H1 (cell line): Measurements from ENCODE around the gene HKDC1. TPM values are rescaled to one million over a fixed set of nuclear protein-coding genes. Genes with fewer than 3 reads are reported as not detected.

Experiments used
- CTCF ChIA-PET: fragments of 300-600 bp; sonication (Branson Sonifier 250); formaldehyde crosslinking; loops from one replicate; lab custom pipeline; 2021; ENCODE audit not compliant: partially characterized antibody; lab: Charles Lee
- POLR2A ChIA-PET: fragments of 300-600 bp; sonication (Branson Sonifier 250); formaldehyde crosslinking; loops from one replicate; lab custom pipeline; 2021; ENCODE audit warnings: inconsistent platforms; ENCODE audit not compliant: partially characterized antibody; lab: Charles Lee
- DNase-seq, 2 experiments: peaks; one replicate each; pipeline versions ENCODE4 v3.0.0 to v3.0.0-alpha.2; 2010 to 2022; ENCODE audit warnings: low spot score in 2 of 2, low read depth in 1 of 2, mixed read lengths in 1 of 2
- FAIRE-seq: peaks from 2 replicates; lab custom pipeline; 2011; peaks lifted over from hg19 to GRCh38; lab: Jason Lieb, UNC
- H2AFZ ChIP-seq: 2 replicates; pipeline ENCODE4 v1.8.1; 2012; ENCODE audit warnings: low read length, inconsistent platforms
- H2AK5ac ChIP-seq: 2 replicates; pipeline ENCODE4 v1.6.1; 2013; ENCODE audit warnings: low read depth, low read length
- H2BK120ac ChIP-seq: replicated peaks from 2 replicates; pipeline ENCODE3; 2013; ENCODE audit warnings: low read depth, low read length, inconsistent platforms
- H2BK12ac ChIP-seq: 2 replicates; pipeline ENCODE4 v1.6.1; 2013; ENCODE audit warnings: low read depth, low read length
- H2BK15ac ChIP-seq: 2 replicates; pipeline ENCODE4 v1.6.1; 2013; ENCODE audit warnings: low read length
- H2BK20ac ChIP-seq: 2 replicates; pipeline ENCODE4 v1.6.1; 2013; ENCODE audit warnings: low read length
- H2BK5ac ChIP-seq: 2 replicates; pipeline ENCODE4 v1.6.1; 2013; ENCODE audit warnings: low read depth, low read length
- H3K14ac ChIP-seq: 2 replicates; pipeline ENCODE4 v1.6.1; 2013; ENCODE audit warnings: inconsistent platforms; ENCODE audit not compliant: insufficient read length
- H3K18ac ChIP-seq: 2 replicates; pipeline ENCODE4 v1.6.1; 2013; ENCODE audit warnings: low read length; ENCODE audit errors: extremely low read depth
- H3K23ac ChIP-seq: 2 replicates; pipeline ENCODE4 v1.6.1; 2013; ENCODE audit warnings: inconsistent platforms; ENCODE audit not compliant: insufficient read length
- H3K23me2 ChIP-seq: 2 replicates; pipeline ENCODE4 v1.6.1; 2013; ENCODE audit warnings: low read depth, low read length
- H3K27ac ChIP-seq: 2 replicates; pipeline ENCODE4 v1.6.1; 2011; ENCODE audit warnings: low read depth, low read length, inconsistent platforms
- H3K27me3 ChIP-seq, 4 experiments: replicated peaks in 1 of 4; 1 replicate in 1 of 4; 2 replicates in 3 of 4; pipeline versions ENCODE4 v1.6.1 to v1.8.1; 2011 to 2013; ENCODE audit warnings: low read length in 3 of 4, mild to moderate bottlenecking in 3 of 4, inconsistent platforms in 2 of 4, mixed read lengths in 2 of 4, moderate library complexity in 1 of 4; ENCODE audit not compliant: control insufficient read depth in 3 of 4, insufficient read depth in 3 of 4; ENCODE audit errors: extremely low read depth in 1 of 4
- H3K36me3 ChIP-seq, 4 experiments: 2 replicates each; pipeline versions ENCODE4 v1.6.1 to v1.8.1; 2011 to 2013; ENCODE audit warnings: mild to moderate bottlenecking in 4 of 4, low read length in 3 of 4, moderate library complexity in 2 of 4, control low read depth in 1 of 4, inconsistent platforms in 1 of 4; ENCODE audit not compliant: insufficient read depth in 4 of 4, control insufficient read depth in 2 of 4
- H3K4ac ChIP-seq: replicated peaks from 2 replicates; pipeline ENCODE3; 2013; ENCODE audit warnings: low read length, low read depth, mixed read lengths, inconsistent platforms; ENCODE audit not compliant: insufficient read length
- H3K4me1 ChIP-seq, 4 experiments: replicated peaks in 1 of 4; 1 replicate in 1 of 4; 2 replicates in 3 of 4; pipeline versions ENCODE4 v1.6.1 to v1.8.1; 2011 to 2013; ENCODE audit warnings: low read length in 3 of 4, inconsistent platforms in 2 of 4, mixed read lengths in 1 of 4; ENCODE audit not compliant: insufficient read depth in 4 of 4, control insufficient read depth in 3 of 4
- H3K4me2 ChIP-seq, 2 experiments: 2 replicates each; pipeline versions ENCODE4 v1.6.1 to v1.8.1; 2011 to 2013; ENCODE audit warnings: low read depth in 2 of 2, low read length in 2 of 2, control low read depth in 1 of 2, inconsistent platforms in 1 of 2, mild to moderate bottlenecking in 1 of 2; ENCODE audit not compliant: insufficient read depth in 1 of 2
- H3K4me3 ChIP-seq, 4 experiments: fragments of 200-600, 300-600 bp in 1 of 4; sonication (generic), shearing (Covaris generic), sonication (Bioruptor Twin) in 1 of 4; 2 replicates each; pipeline versions ENCODE4 v1.5.1 to v1.8.1; 2011 to 2016; ENCODE audit warnings: low read length in 4 of 4, low read depth in 3 of 4, control low read depth in 2 of 4, inconsistent platforms in 2 of 4, mild to moderate bottlenecking in 2 of 4, mixed read lengths in 1 of 4, moderate library complexity in 1 of 4; ENCODE audit not compliant: insufficient read depth in 2 of 4; ENCODE audit errors: extremely low read depth in 1 of 4
- H3K56ac ChIP-seq: replicated peaks from 2 replicates; pipeline ENCODE3; 2013; ENCODE audit warnings: low read depth, mild to moderate bottlenecking, mixed read lengths, low read length, inconsistent platforms; ENCODE audit not compliant: insufficient read length
- H3K79me1 ChIP-seq: 2 replicates; pipeline ENCODE4 v1.6.1; 2013; ENCODE audit warnings: low read depth, low read length, control low read depth
- H3K79me2 ChIP-seq, 2 experiments: 2 replicates each; pipeline versions ENCODE4 v1.6.1 to v1.8.1; 2012 to 2013; ENCODE audit warnings: low read length in 2 of 2, mild to moderate bottlenecking in 2 of 2, inconsistent platforms in 1 of 2; ENCODE audit not compliant: insufficient read depth in 2 of 2, control insufficient read depth in 1 of 2
- H3K9ac ChIP-seq, 4 experiments: replicated peaks in 1 of 4; 1 replicate in 1 of 4; 2 replicates in 3 of 4; pipeline versions ENCODE4 v1.6.1 to v1.8.1; 2011 to 2013; ENCODE audit warnings: low read depth in 3 of 4, low read length in 3 of 4, control low read depth in 2 of 4, mild to moderate bottlenecking in 2 of 4, moderate library complexity in 2 of 4, inconsistent platforms in 1 of 4; ENCODE audit errors: extremely low read depth in 1 of 4
- H3K9me3 ChIP-seq, 2 experiments: 2 replicates each; pipeline versions ENCODE4 v1.6.1 to v1.8.1; 2012 to 2013; ENCODE audit warnings: mild to moderate bottlenecking in 2 of 2, moderate library complexity in 2 of 2, control low read depth in 1 of 2, inconsistent platforms in 1 of 2, low read depth in 1 of 2, low read length in 1 of 2, mixed read lengths in 1 of 2; ENCODE audit not compliant: insufficient read depth in 2 of 2
- H4K20me1 ChIP-seq, 2 experiments: replicated peaks in 1 of 2; 2 replicates each; pipeline versions ENCODE3 to v1.8.1; 2011 to 2013; ENCODE audit warnings: inconsistent platforms in 2 of 2, low read length in 2 of 2, mild to moderate bottlenecking in 1 of 2; ENCODE audit not compliant: insufficient read depth in 2 of 2, control insufficient read depth in 1 of 2
- H4K5ac ChIP-seq: 2 replicates; pipeline ENCODE4 v1.6.1; 2013; ENCODE audit warnings: low read length, low read depth, mixed read lengths, inconsistent platforms; ENCODE audit not compliant: insufficient read length
- H4K8ac ChIP-seq: 2 replicates; pipeline ENCODE4 v1.8.0; 2013; ENCODE audit warnings: mild to moderate bottlenecking, moderate library complexity, low read length, inconsistent platforms; ENCODE audit not compliant: insufficient read depth; ENCODE audit errors: extremely low read depth
- H4K91ac ChIP-seq: replicated peaks from 2 replicates; pipeline ENCODE3; 2013; ENCODE audit warnings: low read length, mixed read lengths, inconsistent platforms; ENCODE audit not compliant: insufficient read length
- BCL11A ChIP-seq, 2 experiments: IDR thresholded peaks; one replicate each; pipeline ENCODE4 v1.6.1; 2011; ENCODE audit warnings: low read depth in 2 of 2, low read length in 2 of 2, mild to moderate bottlenecking in 2 of 2
- CHD2 ChIP-seq: IDR thresholded peaks from 2 replicates; pipeline ENCODE4 v1.6.1; 2012; ENCODE audit warnings: low read length, improper control_type of control experiment
- EZH2 ChIP-seq: fragments of 200-600 bp; sonication (generic); IDR thresholded peaks from 2 replicates; pipeline ENCODE4 v1.7.1; 2012; ENCODE audit warnings: low read depth, mild to moderate bottlenecking, moderate library complexity, low read length, inconsistent platforms; ENCODE audit not compliant: severe bottlenecking
- FOSL1 ChIP-seq: IDR thresholded peaks from 2 replicates; pipeline ENCODE4 v1.6.1; 2011; ENCODE audit warnings: mild to moderate bottlenecking, low read depth, low read length, moderate library complexity; ENCODE audit not compliant: insufficient read depth
- HDAC6 ChIP-seq: IDR thresholded peaks from one replicate; pipeline ENCODE4 v1.7.1; 2012; ENCODE audit warnings: low read depth, mild to moderate bottlenecking, inconsistent platforms, low read length, moderate library complexity
- MAX ChIP-seq: IDR thresholded peaks from 2 replicates; pipeline ENCODE4 v1.6.1; 2012; ENCODE audit warnings: inconsistent platforms
- POU5F1 ChIP-seq: IDR thresholded peaks from 2 replicates; pipeline ENCODE4 v1.6.1; 2011; ENCODE audit warnings: low read depth, mild to moderate bottlenecking, low read length, moderate library complexity
- RFX5 ChIP-seq: IDR thresholded peaks from 2 replicates; pipeline ENCODE4 v1.6.1; 2011; ENCODE audit warnings: low read depth, low read length, improper control_type of control experiment, borderline replicate concordance
- SIN3A ChIP-seq, 2 experiments: IDR thresholded peaks in 1 of 2; conservative IDR thresholded peaks in 1 of 2; 2 replicates each; pipeline ENCODE4 v1.6.1; 2011 to 2012; ENCODE audit warnings: low read length in 2 of 2, improper control_type of control experiment in 1 of 2, low read depth in 1 of 2, mild to moderate bottlenecking in 1 of 2
- SP1 ChIP-seq: IDR thresholded peaks from 2 replicates; pipeline ENCODE4 v1.6.1; 2011; ENCODE audit warnings: low read depth, low read length
- TAF1 ChIP-seq: IDR thresholded peaks from 2 replicates; pipeline ENCODE4 v1.6.1; 2011; ENCODE audit warnings: mild to moderate bottlenecking, low read depth, low read length
- WGBS, 2 experiments: shearing (Covaris generic) in 1 of 2; methylation state at CpG; one replicate each; pipeline versions ENCODE4 v1.1.6 to v1.1.7; 2013 to 2015; ENCODE audit warnings: low lambda C conversion rate in 2 of 2, mixed read lengths in 2 of 2, inconsistent platforms in 1 of 2, low coverage in 1 of 2, missing lambda C conversion rate in 1 of 2; ENCODE audit not compliant: insufficient replicate concordance in 2 of 2, insufficient coverage in 1 of 2, insufficient read length in 1 of 2; ENCODE audit errors: extremely low coverage in 1 of 2, missing lambda C conversion rate in 1 of 2; 5-methylcytosine and 5-hydroxymethylcytosine counted together
- polyA plus RNA-seq, 7 experiments: library from polyadenylated mRNA; depleted of rRNA in 3 of 7; stranded (reverse) in 5 of 7; unstranded in 2 of 7; fragments of >200 nt in 5 of 7; fragments of 200-250 nt in 2 of 7; gene quantifications; 1 replicate in 5 of 7; 2 replicates in 1 of 7; 4 replicates in 1 of 7; pipeline versions ENCODE4 v1.2.1 to v1.2.3, GENCODE V29; 2011 to 2013; ENCODE audit warnings: missing spikeins in 2 of 7, mixed read lengths in 2 of 7
- total RNA-seq: library from RNA; stranded (reverse); fragmentation: NEBNext Ultra II Directional; extraction: Animal tissue kit (Norgen Biotek cat#: 25700); gene quantifications from 2 replicates; pipeline ENCODE4 v1.2.1, GENCODE V29; 2021

HKDC1 gene
- total and polyA plus RNA-seq, 2 of the 8 experiments (the other 6 are each of a cell fraction or from before 2014, with no cell fraction given): 0.12 to 0.78 TPM

GRCh38 chr10:69247313-69247710 is 27.2 kb downstream of the HKDC1 start:
- no peaks in the 10 kb centered on the region for H3K9me3 ChIP-seq
- DNase-seq (no peak), FAIRE-seq (no peak)
- 91% methylated on average over 13 of the region's 13 CpGs; no CpG with 5 or more reads in 1 of the 2 experiments for WGBS, 2 experiments
- no peaks in the 10 kb centered on the region; a peak in 1 of 7 replicates for H3K4me1 ChIP-seq
- ChIA-PET CTCF (interaction anchor here (0.5 to 2.1 kb wide), 7 partner anchors 9 to 146 kb away, joined by 3 to 10 read pairs (median 4); no protein-coding TSS in a partner anchor), POLR2A (no interaction called here)
- TF ChIP-seq CHD2 (no peak), HDAC6 (no peak), SIN3A (conservative IDR thresholded peaks at IDR 0.05 in 1 of 2, IDR thresholded peaks at IDR 0.05 in 1 of 2; ENCODE audit: low read depth in 1 of 2, low read length in 2 of 2) (no peak), SP1 (no peak), FOSL1 (no peak), MAX (no peak), POU5F1 (no peak), RFX5 (no peak), BCL11A (IDR thresholded peaks at IDR 0.05; ENCODE audit: low read depth in 2 of 2, low read length in 2 of 2) (no peak), TAF1 (no peak), EZH2 (no peak)
- no peaks in the 10 kb centered on the region for H3K79me1 ChIP-seq
- no peak overlapping the region for H4K8ac ChIP-seq
- no peak overlapping the region for H3K9ac ChIP-seq
- no peak overlapping the region for H4K5ac ChIP-seq
- no peak overlapping the region for H3K4me3 ChIP-seq
- no peak overlapping the region for H3K18ac ChIP-seq
- H3K23ac ChIP-seq: no peak overlapping the region
- H2AK5ac ChIP-seq: no peak overlapping the region
- H2BK15ac ChIP-seq: no peak overlapping the region
- H2BK20ac ChIP-seq: no peak overlapping the region
- H2BK5ac ChIP-seq: no peak overlapping the region
- no peak overlapping the region for H2BK120ac ChIP-seq
- no peaks in the 10 kb centered on the region for H3K23me2 ChIP-seq
- no peak overlapping the region for H2BK12ac ChIP-seq
- no peak overlapping the region for H3K56ac ChIP-seq
- no peak overlapping the region for H3K27ac ChIP-seq
- H3K36me3 ChIP-seq: no peaks in the 10 kb centered on the region
- H3K14ac ChIP-seq: no peak overlapping the region
- no peaks in the 10 kb centered on the region for H4K20me1 ChIP-seq
- H3K4ac ChIP-seq: no peak overlapping the region
- no peaks in the 10 kb centered on the region for H3K79me2 ChIP-seq
- H4K91ac ChIP-seq: no peak overlapping the region
- H3K4me2 ChIP-seq: no peak overlapping the region
- H3K27me3 ChIP-seq: no peaks in the 10 kb centered on the region
- no peak overlapping the region for H2AFZ ChIP-seq
